ENCODE data around the gene CABYR. TPM values are rescaled to one million over a fixed set of nuclear protein-coding genes. Genes with fewer than 3 reads are reported as not detected.

The CABYR gene
- total and polyA plus RNA-seq, 4 donors: 0.39 to 1.6 (median 0.94) TPM

DNA sequence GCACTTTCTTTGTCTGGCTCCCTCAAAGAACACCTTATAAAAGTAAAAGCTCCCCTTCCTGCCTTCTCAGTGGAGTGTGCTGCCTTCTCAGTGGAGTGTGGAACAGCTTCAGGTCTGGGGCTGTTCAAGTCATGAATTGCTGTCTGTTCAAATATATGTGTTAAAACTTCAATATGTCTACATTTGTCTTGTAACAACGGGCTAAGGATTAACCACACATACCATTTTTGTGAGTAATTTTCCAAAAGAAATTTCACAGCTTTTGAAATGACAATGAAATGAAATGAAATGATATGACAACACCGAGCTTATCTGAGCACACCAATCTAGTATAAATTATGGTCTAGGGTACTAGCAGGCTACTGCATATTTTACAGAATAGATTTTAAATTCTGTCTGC, 42.9 kb downstream of the CABYR start:
- Histone ChIP-seq H3K36me3 (ENCODE audit: control insufficient read depth in 4 of 4, insufficient read depth in 4 of 4, low read length in 4 of 4) (peaks cover 0 to 9% (median 7%) of the 10 kb centered on the region in 4 donors), H3K4me3 (no peak overlapping the region), H3K27ac (ENCODE audit: low read depth in 1 of 2, low read length in 1 of 2) (no peak overlapping the region), H3K9me3 (ENCODE audit: control insufficient read depth in 4 of 4, insufficient read depth in 3 of 4, low read length in 3 of 4) (no peaks in the 10 kb centered on the region), H3K4me1 (ENCODE audit: control insufficient read depth in 5 of 5, insufficient read depth in 5 of 5, low read length in 5 of 5) (peaks cover 0 to 4% (median 2%) of the 10 kb centered on the region in 5 donors), H3K9ac (ENCODE audit: insufficient read depth in 1 of 2, low read length in 2 of 2) (no peak overlapping the region), H3K27me3 (ENCODE audit: control insufficient read depth in 3 of 3, insufficient read depth in 3 of 3, low read length in 2 of 3) (no peaks in the 10 kb centered on the region)
- ATAC-seq (ENCODE audit: insufficient read depth, low FRiP score) (no peak), DNase-seq (peak in 1 of 3 donors; percentile 20)
- 74 to 91% methylated on average over 2 of the region's 2 CpGs for WGBS, 2 donors
- TF ChIP-seq, protein P1, sequence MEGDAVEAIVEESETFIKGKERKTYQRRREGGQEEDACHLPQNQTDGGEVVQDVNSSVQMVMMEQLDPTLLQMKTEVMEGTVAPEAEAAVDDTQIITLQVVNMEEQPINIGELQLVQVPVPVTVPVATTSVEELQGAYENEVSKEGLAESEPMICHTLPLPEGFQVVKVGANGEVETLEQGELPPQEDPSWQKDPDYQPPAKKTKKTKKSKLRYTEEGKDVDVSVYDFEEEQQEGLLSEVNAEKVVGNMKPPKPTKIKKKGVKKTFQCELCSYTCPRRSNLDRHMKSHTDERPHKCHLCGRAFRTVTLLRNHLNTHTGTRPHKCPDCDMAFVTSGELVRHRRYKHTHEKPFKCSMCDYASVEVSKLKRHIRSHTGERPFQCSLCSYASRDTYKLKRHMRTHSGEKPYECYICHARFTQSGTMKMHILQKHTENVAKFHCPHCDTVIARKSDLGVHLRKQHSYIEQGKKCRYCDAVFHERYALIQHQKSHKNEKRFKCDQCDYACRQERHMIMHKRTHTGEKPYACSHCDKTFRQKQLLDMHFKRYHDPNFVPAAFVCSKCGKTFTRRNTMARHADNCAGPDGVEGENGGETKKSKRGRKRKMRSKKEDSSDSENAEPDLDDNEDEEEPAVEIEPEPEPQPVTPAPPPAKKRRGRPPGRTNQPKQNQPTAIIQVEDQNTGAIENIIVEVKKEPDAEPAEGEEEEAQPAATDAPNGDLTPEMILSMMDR (IDR thresholded peaks at IDR 0.05; ENCODE audit: control extremely low read depth, extremely low read depth): no peak

DNA sequence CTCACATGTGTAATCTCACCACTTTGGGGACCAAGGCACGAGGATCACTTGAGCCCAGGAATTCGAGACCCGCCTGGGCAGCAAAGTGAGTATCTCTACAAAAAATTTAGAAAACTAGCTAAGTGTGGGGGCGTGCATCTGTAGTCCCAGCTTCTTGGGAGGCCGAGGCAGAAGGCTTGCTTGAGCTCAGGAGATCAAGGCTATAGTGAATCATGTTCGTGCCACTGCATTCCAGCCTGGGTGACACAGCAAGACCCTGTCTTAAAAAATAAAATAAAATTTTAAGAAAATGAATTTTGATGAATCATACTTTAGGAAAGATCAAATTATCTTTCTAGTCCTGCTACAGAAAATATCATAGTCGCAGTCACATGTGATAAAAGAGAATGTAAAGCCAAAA, 46.9 kb downstream of the CABYR start:
- no peak overlapping the region for H3K4me3 ChIP-seq
- no peaks in the 10 kb centered on the region for H3K9me3 ChIP-seq (ENCODE audit: control insufficient read depth in 4 of 4, insufficient read depth in 3 of 4, low read length in 3 of 4)
- WGBS, 2 donors: 95 to 98% methylated on average over 7 of the region's 7 CpGs
- ATAC-seq (ENCODE audit: insufficient read depth, low FRiP score) (no peak), DNase-seq (no peak)
- TF ChIP-seq, protein P1 (IDR thresholded peaks at IDR 0.05; ENCODE audit: control extremely low read depth, extremely low read depth): no peak
- H3K27ac ChIP-seq (ENCODE audit: low read depth in 1 of 2, low read length in 1 of 2): no peak overlapping the region
- H3K27me3 ChIP-seq (ENCODE audit: control insufficient read depth in 3 of 3, insufficient read depth in 3 of 3, low read length in 2 of 3): no peaks in the 10 kb centered on the region
- no peak overlapping the region for H3K9ac ChIP-seq (ENCODE audit: insufficient read depth in 1 of 2, low read length in 2 of 2)
- peaks cover 0 to 11% (median 0%) of the 10 kb centered on the region in 5 donors for H3K4me1 ChIP-seq (ENCODE audit: control insufficient read depth in 5 of 5, insufficient read depth in 5 of 5, low read length in 5 of 5)
- peaks cover 0 to 3% (median 1%) of the 10 kb centered on the region in 4 donors for H3K36me3 ChIP-seq (ENCODE audit: control insufficient read depth in 4 of 4, insufficient read depth in 4 of 4, low read length in 4 of 4)

- Histone ChIP-seq H3K27me3 (ENCODE audit: control insufficient read depth in 3 of 3, insufficient read depth in 3 of 3, low read length in 2 of 3) (no peaks in the 10 kb centered on the region), H3K4me1 (ENCODE audit: control insufficient read depth in 5 of 5, insufficient read depth in 5 of 5, low read length in 5 of 5) (peaks cover 0 to 11% (median 0%) of the 10 kb centered on the region in 5 donors), H3K4me3 (no peak overlapping the region), H3K9me3 (ENCODE audit: control insufficient read depth in 4 of 4, insufficient read depth in 3 of 4, low read length in 3 of 4) (no peaks in the 10 kb centered on the region), H3K36me3 (ENCODE audit: control insufficient read depth in 4 of 4, insufficient read depth in 4 of 4, low read length in 4 of 4) (no peaks in the 10 kb centered on the region), H3K9ac (ENCODE audit: insufficient read depth in 1 of 2, low read length in 2 of 2) (no peak overlapping the region), H3K27ac (ENCODE audit: low read depth in 1 of 2, low read length in 1 of 2) (no peak overlapping the region)
- TF ChIP-seq, protein P1 (IDR thresholded peaks at IDR 0.05; ENCODE audit: control extremely low read depth, extremely low read depth): no peak
- ATAC-seq (ENCODE audit: insufficient read depth, low FRiP score) (no peak), DNase-seq (no peak)
- WGBS, 2 donors: 50 to 74% methylated on average over 5 of the region's 5 CpGs
These were observed 48.2 kb downstream of the CABYR start for GRCh38 chr18:24187049-24187448.

DNA sequence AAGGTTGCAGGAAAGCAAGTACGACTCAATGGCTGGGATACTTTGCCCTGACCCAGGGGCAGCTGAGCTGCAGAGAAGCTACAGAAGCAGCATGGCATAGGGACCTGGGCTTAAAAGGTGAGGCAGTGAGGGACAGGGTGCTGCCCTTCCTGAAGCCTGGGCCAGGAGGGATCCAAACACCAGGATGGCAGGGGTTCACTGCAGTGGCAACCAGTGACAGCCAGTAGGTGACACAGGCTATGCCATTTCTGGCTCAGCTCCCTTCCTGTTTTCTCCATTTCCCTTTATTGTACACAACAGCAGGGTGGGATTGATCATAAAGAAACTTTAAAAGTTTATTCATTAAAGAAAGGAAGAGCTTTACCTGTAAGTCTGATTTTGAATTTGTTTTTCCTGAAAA, 48.8 kb downstream of the CABYR start:
- Histone ChIP-seq H3K4me3 (no peak overlapping the region), H3K36me3 (ENCODE audit: control insufficient read depth in 4 of 4, insufficient read depth in 4 of 4, low read length in 4 of 4) (no peaks in the 10 kb centered on the region), H3K27me3 (ENCODE audit: control insufficient read depth in 3 of 3, insufficient read depth in 3 of 3, low read length in 2 of 3) (no peaks in the 10 kb centered on the region), H3K27ac (ENCODE audit: low read depth in 1 of 2, low read length in 1 of 2) (no peak overlapping the region), H3K4me1 (ENCODE audit: control insufficient read depth in 5 of 5, insufficient read depth in 5 of 5, low read length in 5 of 5) (peaks cover 0 to 11% (median 0%) of the 10 kb centered on the region in 5 donors), H3K9ac (ENCODE audit: insufficient read depth in 1 of 2, low read length in 2 of 2) (no peak overlapping the region), H3K9me3 (ENCODE audit: control insufficient read depth in 4 of 4, insufficient read depth in 3 of 4, low read length in 3 of 4) (no peaks in the 10 kb centered on the region)
- 67 to 75% methylated on average over 1 of the region's 1 CpG for WGBS, 2 donors
- ATAC-seq (ENCODE audit: insufficient read depth, low FRiP score): no peak
- TF ChIP-seq, protein P1 (IDR thresholded peaks at IDR 0.05; ENCODE audit: control extremely low read depth, extremely low read depth): no peak
- DNase-seq: no peak
